HCT116 (cell line): Measurements from ENCODE around the gene FAM53B.

ENCODE experiments used
- EZH2 ChIP-seq: fragments of 200-600 bp; sonication (generic); IDR thresholded peaks from 2 replicates; pipeline ENCODE4 v1.6.1; 2017; ENCODE audit warnings: antibody characterized with exemption, mixed run types
- EZH2phosphoT487 ChIP-seq: fragments of 200-600 bp; IDR thresholded peaks from 2 replicates; pipeline ENCODE4 v1.6.1; 2018; ENCODE audit warnings: antibody characterized with exemption, borderline replicate concordance
- JUND ChIP-seq: IDR thresholded peaks from 2 replicates; pipeline ENCODE4 v1.6.1; 2012
- POLR2A ChIP-seq: IDR thresholded peaks from 2 replicates; pipeline ENCODE4 v1.7.0; 2011; ENCODE audit warnings: borderline replicate concordance; ENCODE audit not compliant: insufficient read depth, insufficient read length; ENCODE audit errors: extremely low read depth
- POLR2AphosphoS5 ChIP-seq: IDR thresholded peaks from 2 replicates; pipeline ENCODE4 v1.6.1; 2011; ENCODE audit warnings: mild to moderate bottlenecking, low read depth, low read length, moderate library complexity
- RAD21 ChIP-seq: IDR thresholded peaks from 2 replicates; pipeline ENCODE4 v1.6.1; 2012; ENCODE audit warnings: low read depth, mild to moderate bottlenecking
- TCF7L2 ChIP-seq: IDR thresholded peaks from 2 replicates; pipeline ENCODE4 v1.7.0; 2011; ENCODE audit warnings: borderline replicate concordance, inconsistent platforms; ENCODE audit not compliant: insufficient read depth, insufficient read length; ENCODE audit errors: extremely low read depth
- ZFX ChIP-seq: fragments of 450-650 bp; IDR thresholded peaks from 2 replicates; pipeline ENCODE4 v1.6.1; 2017
- ZNF274 ChIP-seq: fragments of 200-500 bp; sonication (Bioruptor generic); IDR thresholded peaks from 2 replicates; pipeline ENCODE4 v1.6.1; 2014; ENCODE audit warnings: mild to moderate bottlenecking, low read depth, low read length, inconsistent platforms
- TF ChIP-seq, protein P1 (sequence below), 3 experiments: fragments of 200-600 bp in 1 of 3; sonication (generic) in 1 of 3; IDR thresholded peaks in 2 of 3; conservative IDR thresholded peaks in 1 of 3; 2 replicates each; pipeline ENCODE4 v1.5.1; 2012 to 2017; ENCODE audit warnings: low read depth in 2 of 3, low read length in 2 of 3, antibody characterized with exemption in 1 of 3, borderline replicate concordance in 1 of 3, control low read depth in 1 of 3, mild to moderate bottlenecking in 1 of 3, mixed read lengths in 1 of 3, mixed run types in 1 of 3, moderate library complexity in 1 of 3; ENCODE audit not compliant: insufficient read depth in 1 of 3
- TF ChIP-seq, protein P2 (sequence below): IDR thresholded peaks from 2 replicates; pipeline ENCODE4 v1.6.1; 2012
- TF ChIP-seq, protein P3 (sequence below): IDR thresholded peaks from 2 replicates; pipeline ENCODE4 v1.6.1; 2012; ENCODE audit warnings: low read depth

GRCh38 chr10:124768791-124769190 is 24.6 kb upstream of the FAM53B start:
- TF ChIP-seq RAD21 (no peak), ZFX (no peak), EZH2phosphoT487 (no peak), TCF7L2 (no peak), JUND (no peak), EZH2 (no peak), POLR2A (no peak), ZNF274 (no peak), POLR2AphosphoS5 (no peak)
- TF ChIP-seq, protein P1, sequence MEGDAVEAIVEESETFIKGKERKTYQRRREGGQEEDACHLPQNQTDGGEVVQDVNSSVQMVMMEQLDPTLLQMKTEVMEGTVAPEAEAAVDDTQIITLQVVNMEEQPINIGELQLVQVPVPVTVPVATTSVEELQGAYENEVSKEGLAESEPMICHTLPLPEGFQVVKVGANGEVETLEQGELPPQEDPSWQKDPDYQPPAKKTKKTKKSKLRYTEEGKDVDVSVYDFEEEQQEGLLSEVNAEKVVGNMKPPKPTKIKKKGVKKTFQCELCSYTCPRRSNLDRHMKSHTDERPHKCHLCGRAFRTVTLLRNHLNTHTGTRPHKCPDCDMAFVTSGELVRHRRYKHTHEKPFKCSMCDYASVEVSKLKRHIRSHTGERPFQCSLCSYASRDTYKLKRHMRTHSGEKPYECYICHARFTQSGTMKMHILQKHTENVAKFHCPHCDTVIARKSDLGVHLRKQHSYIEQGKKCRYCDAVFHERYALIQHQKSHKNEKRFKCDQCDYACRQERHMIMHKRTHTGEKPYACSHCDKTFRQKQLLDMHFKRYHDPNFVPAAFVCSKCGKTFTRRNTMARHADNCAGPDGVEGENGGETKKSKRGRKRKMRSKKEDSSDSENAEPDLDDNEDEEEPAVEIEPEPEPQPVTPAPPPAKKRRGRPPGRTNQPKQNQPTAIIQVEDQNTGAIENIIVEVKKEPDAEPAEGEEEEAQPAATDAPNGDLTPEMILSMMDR (IDR thresholded peaks at IDR 0.05 in 2 of 3, conservative IDR thresholded peaks at IDR 0.05 in 1 of 3; ENCODE audit: borderline replicate concordance in 1 of 3, insufficient read depth in 1 of 3, low read depth in 2 of 3, low read length in 2 of 3): no peak
- TF ChIP-seq, protein P2, sequence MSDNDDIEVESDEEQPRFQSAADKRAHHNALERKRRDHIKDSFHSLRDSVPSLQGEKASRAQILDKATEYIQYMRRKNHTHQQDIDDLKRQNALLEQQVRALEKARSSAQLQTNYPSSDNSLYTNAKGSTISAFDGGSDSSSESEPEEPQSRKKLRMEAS: no peak
- TF ChIP-seq, protein P3, sequence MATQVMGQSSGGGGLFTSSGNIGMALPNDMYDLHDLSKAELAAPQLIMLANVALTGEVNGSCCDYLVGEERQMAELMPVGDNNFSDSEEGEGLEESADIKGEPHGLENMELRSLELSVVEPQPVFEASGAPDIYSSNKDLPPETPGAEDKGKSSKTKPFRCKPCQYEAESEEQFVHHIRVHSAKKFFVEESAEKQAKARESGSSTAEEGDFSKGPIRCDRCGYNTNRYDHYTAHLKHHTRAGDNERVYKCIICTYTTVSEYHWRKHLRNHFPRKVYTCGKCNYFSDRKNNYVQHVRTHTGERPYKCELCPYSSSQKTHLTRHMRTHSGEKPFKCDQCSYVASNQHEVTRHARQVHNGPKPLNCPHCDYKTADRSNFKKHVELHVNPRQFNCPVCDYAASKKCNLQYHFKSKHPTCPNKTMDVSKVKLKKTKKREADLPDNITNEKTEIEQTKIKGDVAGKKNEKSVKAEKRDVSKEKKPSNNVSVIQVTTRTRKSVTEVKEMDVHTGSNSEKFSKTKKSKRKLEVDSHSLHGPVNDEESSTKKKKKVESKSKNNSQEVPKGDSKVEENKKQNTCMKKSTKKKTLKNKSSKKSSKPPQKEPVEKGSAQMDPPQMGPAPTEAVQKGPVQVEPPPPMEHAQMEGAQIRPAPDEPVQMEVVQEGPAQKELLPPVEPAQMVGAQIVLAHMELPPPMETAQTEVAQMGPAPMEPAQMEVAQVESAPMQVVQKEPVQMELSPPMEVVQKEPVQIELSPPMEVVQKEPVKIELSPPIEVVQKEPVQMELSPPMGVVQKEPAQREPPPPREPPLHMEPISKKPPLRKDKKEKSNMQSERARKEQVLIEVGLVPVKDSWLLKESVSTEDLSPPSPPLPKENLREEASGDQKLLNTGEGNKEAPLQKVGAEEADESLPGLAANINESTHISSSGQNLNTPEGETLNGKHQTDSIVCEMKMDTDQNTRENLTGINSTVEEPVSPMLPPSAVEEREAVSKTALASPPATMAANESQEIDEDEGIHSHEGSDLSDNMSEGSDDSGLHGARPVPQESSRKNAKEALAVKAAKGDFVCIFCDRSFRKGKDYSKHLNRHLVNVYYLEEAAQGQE: no peak
